Breast epithelium (tissue), 4 donors: ENCODE data around the gene CALR. TPM values are rescaled to one million over a fixed set of nuclear protein-coding genes. Genes with fewer than 3 reads are reported as not detected.

ENCODE experiments used
- DNase-seq, 2 donors: peaks; one replicate each; pipeline ENCODE4 v3.0.0-alpha.2; 2019; ENCODE audit warnings: low spot score in 2 of 2
- H3K27ac ChIP-seq, 2 donors: fragments of 200-600 bp; sonication (generic) in 1 of 2; one replicate each; pipeline ENCODE4 v1.5.1; 2016 to 2019; ENCODE audit warnings: mild to moderate bottlenecking in 1 of 2
- H3K27me3 ChIP-seq, 2 donors: fragments of 200-600 bp; sonication (generic) in 1 of 2; one replicate each; pipeline versions ENCODE4 v1.5.1 to v1.6.0; 2017 to 2019; ENCODE audit warnings: control low read depth in 1 of 2, mild to moderate bottlenecking in 1 of 2
- H3K36me3 ChIP-seq: fragments of 200-600 bp; one replicate; pipeline ENCODE4 v1.5.1; 2019
- H3K4me1 ChIP-seq, 2 donors: fragments of 200-600 bp; sonication (generic); one replicate each; pipeline ENCODE4 v1.5.1; 2016 to 2019; ENCODE audit warnings: control low read depth in 1 of 2
- H3K4me3 ChIP-seq, 3 donors: fragments of 200-600 bp; sonication (generic); 1 replicate in 2 of 3; 2 replicates in 1 of 3; pipeline ENCODE4 v1.5.1; 2016 to 2019; ENCODE audit warnings: mild to moderate bottlenecking in 3 of 3, moderate library complexity in 2 of 3
- H3K9me3 ChIP-seq, 2 donors: fragments of 200-600 bp; sonication (generic) in 1 of 2; one replicate each; pipeline ENCODE4 v1.5.1; 2016 to 2019; ENCODE audit warnings: control low read depth in 1 of 2
- POLR2A ChIP-seq: fragments of 450-650 bp; IDR thresholded peaks from one replicate; pipeline ENCODE4 v1.6.1; 2016; ENCODE audit warnings: antibody characterized with exemption, mild to moderate bottlenecking, moderate library complexity
- POLR2AphosphoS5 ChIP-seq, 3 donors: sonication (generic); formaldehyde crosslinking; IDR thresholded peaks; one replicate each; pipeline ENCODE4 v1.6.1; 2017; ENCODE audit warnings: antibody characterized with exemption in 3 of 3
- intact Hi-C: fragments of 100-400 bp; cut with DNase I; formaldehyde crosslinking; loops from one replicate; pipeline ENCODE4 v1.15.1; 2023; ENCODE audit warnings: low total_unique reads
- total RNA-seq, 3 donors: library from RNA; depleted of rRNA; stranded (reverse); fragments of >200 nt; gene quantifications; one replicate each; pipeline ENCODE4 v1.1.0, GENCODE V29; 2016
- TF ChIP-seq, protein P1 (sequence below), 3 donors: fragments of 450-650 bp; IDR thresholded peaks; one replicate each; pipeline ENCODE4 v1.5.1; 2016 to 2017; ENCODE audit warnings: antibody characterized with exemption in 3 of 3, mild to moderate bottlenecking in 3 of 3, moderate library complexity in 3 of 3

CALR gene
- total RNA-seq, 3 donors from 2014 or later, result 301 to 410 (median 305) TPM

DNA sequence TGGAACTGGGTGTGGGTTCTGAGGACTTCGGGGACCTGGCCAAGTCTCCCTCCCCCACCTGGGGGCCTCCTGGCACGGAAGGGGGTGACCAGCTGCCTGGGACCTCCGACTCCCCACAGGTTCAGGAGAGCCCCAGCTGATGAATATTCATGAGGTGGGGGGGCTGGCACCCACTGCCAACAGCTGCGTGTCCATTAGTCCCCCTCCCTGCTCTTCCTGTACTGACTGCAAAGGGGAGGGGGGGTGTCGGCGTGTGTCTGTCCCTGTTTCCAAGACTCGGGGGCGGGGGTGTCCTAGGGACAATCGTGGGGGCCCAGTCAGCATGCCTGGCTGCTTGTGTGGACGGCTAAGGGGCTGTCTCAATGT, 46.3 kb downstream of the CALR start:
- no peak for DNase-seq
- no peak overlapping the region for H3K4me3 ChIP-seq
- no peak for TF ChIP-seq POLR2AphosphoS5 (IDR thresholded peaks at IDR 0.05)
- no peak for TF ChIP-seq POLR2A
- TF ChIP-seq, protein P1, sequence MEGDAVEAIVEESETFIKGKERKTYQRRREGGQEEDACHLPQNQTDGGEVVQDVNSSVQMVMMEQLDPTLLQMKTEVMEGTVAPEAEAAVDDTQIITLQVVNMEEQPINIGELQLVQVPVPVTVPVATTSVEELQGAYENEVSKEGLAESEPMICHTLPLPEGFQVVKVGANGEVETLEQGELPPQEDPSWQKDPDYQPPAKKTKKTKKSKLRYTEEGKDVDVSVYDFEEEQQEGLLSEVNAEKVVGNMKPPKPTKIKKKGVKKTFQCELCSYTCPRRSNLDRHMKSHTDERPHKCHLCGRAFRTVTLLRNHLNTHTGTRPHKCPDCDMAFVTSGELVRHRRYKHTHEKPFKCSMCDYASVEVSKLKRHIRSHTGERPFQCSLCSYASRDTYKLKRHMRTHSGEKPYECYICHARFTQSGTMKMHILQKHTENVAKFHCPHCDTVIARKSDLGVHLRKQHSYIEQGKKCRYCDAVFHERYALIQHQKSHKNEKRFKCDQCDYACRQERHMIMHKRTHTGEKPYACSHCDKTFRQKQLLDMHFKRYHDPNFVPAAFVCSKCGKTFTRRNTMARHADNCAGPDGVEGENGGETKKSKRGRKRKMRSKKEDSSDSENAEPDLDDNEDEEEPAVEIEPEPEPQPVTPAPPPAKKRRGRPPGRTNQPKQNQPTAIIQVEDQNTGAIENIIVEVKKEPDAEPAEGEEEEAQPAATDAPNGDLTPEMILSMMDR (IDR thresholded peaks at IDR 0.05), result no peak
- peak overlapping the region; percentile 65 to 84 for H3K27ac ChIP-seq
- no peaks in the 10 kb centered on the region for H3K27me3 ChIP-seq
- no peaks in the 10 kb centered on the region for H3K36me3 ChIP-seq
- peaks cover 0 to 7% of the 10 kb centered on the region in 2 donors for H3K4me1 ChIP-seq
- intact Hi-C loops, result loop anchor here (1.0 kb wide), 1 partner anchor 105 kb away; no protein-coding TSS in a partner anchor
- H3K9me3 ChIP-seq, result no peaks in the 10 kb centered on the region

DNA sequence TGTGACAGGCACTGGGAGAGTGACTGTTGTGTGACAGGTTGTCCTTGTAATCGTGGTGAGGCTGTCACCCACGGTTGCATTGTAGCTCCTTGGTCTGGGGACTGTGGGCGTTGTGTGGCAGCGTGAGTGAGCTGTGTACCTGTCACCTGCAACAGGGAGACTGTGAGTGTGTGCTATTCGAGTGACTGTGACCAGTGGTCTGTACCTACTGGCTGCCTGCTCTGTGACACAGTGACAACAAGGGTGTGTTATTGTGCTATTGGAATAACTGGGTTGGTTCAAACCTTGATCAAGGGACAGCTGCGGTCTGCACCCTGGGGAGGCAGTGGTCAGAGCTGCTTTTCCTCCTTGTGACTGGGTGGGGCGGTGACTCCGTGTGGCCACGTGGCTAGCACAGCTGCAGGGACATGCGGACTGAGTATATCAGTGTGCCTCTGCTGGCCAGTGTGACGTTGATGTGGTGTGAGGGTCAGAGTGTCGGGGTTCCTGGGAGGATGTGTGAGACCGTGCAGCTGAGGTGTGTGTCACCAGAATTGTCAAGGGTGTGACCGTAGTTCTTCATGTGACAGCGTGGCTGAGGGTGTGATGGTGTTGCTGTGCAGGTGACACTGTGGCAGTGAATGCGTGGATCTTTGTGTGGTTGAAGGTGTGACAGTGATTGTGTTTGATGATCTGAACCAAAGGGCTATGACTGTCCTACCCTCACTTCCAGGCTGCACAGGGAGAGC, 46.8 kb downstream of the CALR start:
- Histone ChIP-seq H3K4me3 (no peak overlapping the region), H3K36me3 (no peaks in the 10 kb centered on the region), H3K27me3 (no peaks in the 10 kb centered on the region), H3K9me3 (no peaks in the 10 kb centered on the region), H3K4me1 (peaks cover 0 to 7% of the 10 kb centered on the region in 2 donors), H3K27ac (peak overlapping the region; percentile 65 to 84)
- TF ChIP-seq POLR2A (no peak), POLR2AphosphoS5 (IDR thresholded peaks at IDR 0.05) (peak in 1 of 3 donors; percentile 50)
- intact Hi-C loops, result no loop called here
- DNase-seq, result peak in 1 of 2 donors; percentile 80

DNA sequence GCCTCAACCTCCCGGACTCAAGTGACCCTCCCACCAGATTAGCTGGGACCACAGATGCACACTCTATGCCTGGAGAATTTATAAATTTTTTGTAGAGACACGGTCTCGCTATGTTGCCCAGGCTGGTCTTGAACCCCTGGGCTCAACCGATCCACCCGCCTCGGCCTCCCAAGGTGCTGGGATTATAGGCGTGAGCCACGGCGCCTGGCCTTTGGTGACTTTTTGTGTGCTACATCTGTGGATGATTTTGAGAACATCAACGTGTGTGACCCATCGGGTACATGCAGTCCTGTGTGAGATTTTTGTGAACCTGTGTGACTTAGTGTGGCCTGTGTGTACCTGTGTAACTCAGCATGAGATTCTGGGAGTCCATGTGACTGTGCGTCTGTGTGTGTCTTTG, 48.3 kb downstream of the CALR start:
- Histone ChIP-seq H3K4me3 (no peak overlapping the region), H3K36me3 (no peaks in the 10 kb centered on the region), H3K27me3 (no peaks in the 10 kb centered on the region), H3K27ac (no peak overlapping the region), H3K9me3 (no peaks in the 10 kb centered on the region), H3K4me1 (peaks cover 0 to 7% of the 10 kb centered on the region in 2 donors)
- intact Hi-C loops, result no loop called here
- no peak for DNase-seq
- TF ChIP-seq POLR2A, result no peak

DNA sequence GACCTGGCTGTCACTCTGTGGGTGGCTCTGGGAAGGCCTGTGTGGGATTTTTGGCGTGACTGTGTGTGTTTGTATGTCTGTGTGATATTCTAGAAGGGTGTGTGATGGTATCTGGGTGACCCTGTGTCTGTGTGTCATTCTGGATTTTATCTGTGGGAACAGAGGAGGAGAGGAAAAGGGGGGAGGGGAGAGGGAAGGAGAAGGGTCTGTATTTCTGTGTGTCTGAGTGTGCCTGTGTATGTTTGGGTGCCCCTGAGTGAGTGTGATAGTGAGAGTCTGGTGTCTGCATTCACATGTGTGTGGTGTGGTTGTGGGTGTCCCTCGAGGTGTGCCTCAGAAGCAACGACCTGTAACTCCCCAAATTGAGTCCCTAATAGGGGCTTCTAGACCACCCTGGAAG, 48.8 kb downstream of the CALR start:
- Histone ChIP-seq H3K27ac (no peak overlapping the region), H3K4me1 (peaks cover 0 to 7% of the 10 kb centered on the region in 2 donors), H3K9me3 (no peaks in the 10 kb centered on the region), H3K4me3 (no peak overlapping the region), H3K36me3 (no peaks in the 10 kb centered on the region), H3K27me3 (no peaks in the 10 kb centered on the region)
- TF ChIP-seq POLR2AphosphoS5 (IDR thresholded peaks at IDR 0.05) (no peak), POLR2A (no peak)
- TF ChIP-seq, protein P1 (IDR thresholded peaks at IDR 0.05), result no peak
- no peak for DNase-seq
- intact Hi-C loops, result no loop called here

DNA sequence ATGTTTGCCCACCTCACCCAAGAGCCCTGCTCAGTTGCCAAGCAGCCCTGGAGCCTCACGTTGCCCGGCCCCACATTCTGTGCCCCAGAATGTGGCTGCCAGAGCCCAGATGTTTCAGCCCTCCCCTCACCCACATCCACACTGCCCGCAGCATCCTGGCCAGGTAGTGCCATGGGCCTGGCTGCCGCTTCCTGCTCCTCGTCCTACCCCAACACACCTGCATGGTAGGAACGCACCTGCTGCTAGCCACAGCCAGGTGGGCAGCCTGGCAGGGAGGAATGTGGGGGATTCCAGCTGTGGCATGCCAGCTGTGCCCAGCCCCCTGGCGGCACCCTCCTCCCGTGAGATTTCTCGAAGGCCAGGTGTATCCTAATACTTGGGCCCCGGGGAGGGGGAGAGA, 49.4 kb downstream of the CALR start:
- Histone ChIP-seq H3K9me3 (no peaks in the 10 kb centered on the region), H3K27me3 (no peaks in the 10 kb centered on the region), H3K4me3 (no peak overlapping the region), H3K36me3 (no peaks in the 10 kb centered on the region), H3K4me1 (peaks cover 0 to 7% of the 10 kb centered on the region in 2 donors), H3K27ac (no peak overlapping the region)
- no peak for DNase-seq
- TF ChIP-seq POLR2A (no peak), POLR2AphosphoS5 (IDR thresholded peaks at IDR 0.05) (no peak)
- TF ChIP-seq, protein P1 (IDR thresholded peaks at IDR 0.05), result no peak
- intact Hi-C loops, result no loop called here

DNA sequence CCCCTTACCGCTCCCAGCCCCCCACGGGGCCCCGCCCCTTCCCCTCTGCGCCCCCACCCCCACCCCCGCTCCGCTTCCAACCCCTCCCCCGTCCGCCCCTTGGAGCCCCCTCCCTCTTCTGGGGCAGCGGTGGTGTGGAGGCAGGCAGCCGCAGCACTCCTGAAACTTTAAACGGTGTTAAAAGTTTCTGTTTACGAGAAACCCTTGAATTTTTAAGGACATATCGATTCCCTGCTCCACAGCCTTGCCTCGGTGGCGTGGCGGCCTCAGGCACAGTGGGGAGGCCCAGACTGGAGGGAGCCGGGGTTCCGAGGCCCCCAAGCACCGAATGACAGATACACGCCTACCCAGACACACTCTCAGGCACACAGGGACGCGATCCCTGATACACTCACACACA, 52.0 kb downstream of the CALR start:
- H3K27me3 ChIP-seq, result no peaks in the 10 kb centered on the region
- intact Hi-C loops, result no loop called here
- H3K27ac ChIP-seq, result no peak overlapping the region
- TF ChIP-seq, protein P1 (IDR thresholded peaks at IDR 0.05), result no peak
- peaks cover 0 to 3% of the 10 kb centered on the region in 2 donors for H3K4me1 ChIP-seq
- H3K9me3 ChIP-seq, result no peaks in the 10 kb centered on the region
- H3K4me3 ChIP-seq, result no peak overlapping the region
- no peak for DNase-seq
- no peaks in the 10 kb centered on the region for H3K36me3 ChIP-seq
